Measurements from ENCODE around the gene MSI2.

MSI2 gene

DNA sequence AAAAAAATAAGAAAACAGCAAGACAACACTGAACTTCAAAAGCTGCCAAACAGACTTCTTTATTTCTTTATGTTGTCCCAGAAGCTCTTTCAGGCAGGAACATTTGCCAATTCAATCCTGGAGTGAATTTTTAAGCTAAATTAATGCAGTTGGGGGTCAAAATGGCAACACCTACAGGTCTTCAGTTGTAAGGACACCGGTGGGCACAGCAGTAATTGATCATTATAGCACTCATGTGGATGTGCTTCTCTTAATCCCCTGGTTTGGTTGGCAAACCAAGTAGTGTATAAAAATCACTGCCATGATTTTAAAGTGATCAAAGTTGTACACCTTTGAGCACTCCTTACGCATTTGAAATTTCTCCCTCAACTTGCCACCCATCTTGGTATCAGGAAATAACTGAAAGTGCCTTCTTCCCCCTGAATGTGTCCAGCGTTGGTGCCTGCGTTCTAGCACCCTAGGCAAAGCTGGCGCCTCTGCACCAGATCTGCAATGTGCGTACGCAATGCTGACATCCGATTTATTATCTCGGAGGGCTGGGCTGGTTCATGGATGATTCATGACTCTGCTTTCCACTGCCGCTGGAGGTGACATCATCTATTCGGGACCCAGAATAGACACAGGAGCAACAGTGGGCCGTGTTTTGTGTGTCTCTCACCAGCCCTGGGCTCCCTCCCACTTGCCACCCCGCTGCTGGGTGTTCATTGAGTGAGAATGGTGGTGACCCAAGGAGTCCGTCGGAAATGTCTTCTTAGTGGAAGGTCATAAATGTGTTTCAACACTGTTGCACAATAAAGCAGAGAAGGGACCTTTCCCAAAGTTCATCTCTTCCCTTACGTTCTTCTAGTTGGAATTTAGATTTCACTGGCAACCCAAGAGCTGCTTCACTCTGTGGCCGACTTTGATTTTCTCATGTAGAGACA, 285.4 kb downstream of the MSI2 start:
- DNase-seq (ENCODE audit: low spot score): peak; percentile 52

DNA sequence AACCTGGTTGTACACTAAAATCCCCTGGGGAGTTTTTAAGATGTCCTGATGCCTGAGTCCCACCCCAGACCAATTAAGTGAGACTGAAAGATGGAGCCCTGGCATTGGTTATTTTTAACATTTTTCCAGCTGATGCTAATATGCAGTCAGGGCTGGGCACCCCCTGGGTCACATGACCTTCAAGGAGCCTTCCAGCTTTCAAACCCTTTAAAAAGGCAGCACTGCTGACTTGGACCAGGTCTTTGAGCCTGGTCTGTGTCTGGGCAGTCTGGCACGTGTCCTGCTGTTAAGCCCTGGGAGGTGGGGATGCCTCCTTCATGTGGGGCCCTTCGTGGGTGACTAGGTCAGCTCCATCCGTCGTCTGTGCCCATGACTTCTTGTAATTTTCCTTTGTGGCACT, 286.2 kb downstream of the MSI2 start:
- no peak for DNase-seq (ENCODE audit: low spot score)

GRCh38 chr17:57543230-57543629, 286.9 kb downstream of the MSI2 start:
- no peak for DNase-seq (ENCODE audit: low spot score)

DNA sequence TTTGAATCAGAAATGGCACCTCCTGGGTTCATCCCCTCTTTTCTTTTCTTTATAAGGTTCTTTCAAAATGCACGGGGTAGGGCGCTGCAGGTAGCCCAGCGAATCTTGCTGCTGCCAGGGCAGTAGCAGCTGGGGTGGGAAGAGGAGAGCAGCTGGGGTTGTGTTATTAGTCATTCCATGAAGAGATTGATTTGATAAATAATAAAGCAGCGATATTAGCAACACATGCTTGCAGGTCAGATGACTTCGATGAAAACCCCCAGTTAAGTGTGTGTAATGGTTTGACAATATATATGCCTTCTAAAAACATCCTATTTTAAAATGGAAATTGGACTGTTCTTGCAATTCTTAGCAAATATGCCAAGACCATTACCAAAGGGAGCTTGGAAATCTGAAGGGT, 288.1 kb downstream of the MSI2 start:
- no peak for DNase-seq (ENCODE audit: low spot score)

DNA sequence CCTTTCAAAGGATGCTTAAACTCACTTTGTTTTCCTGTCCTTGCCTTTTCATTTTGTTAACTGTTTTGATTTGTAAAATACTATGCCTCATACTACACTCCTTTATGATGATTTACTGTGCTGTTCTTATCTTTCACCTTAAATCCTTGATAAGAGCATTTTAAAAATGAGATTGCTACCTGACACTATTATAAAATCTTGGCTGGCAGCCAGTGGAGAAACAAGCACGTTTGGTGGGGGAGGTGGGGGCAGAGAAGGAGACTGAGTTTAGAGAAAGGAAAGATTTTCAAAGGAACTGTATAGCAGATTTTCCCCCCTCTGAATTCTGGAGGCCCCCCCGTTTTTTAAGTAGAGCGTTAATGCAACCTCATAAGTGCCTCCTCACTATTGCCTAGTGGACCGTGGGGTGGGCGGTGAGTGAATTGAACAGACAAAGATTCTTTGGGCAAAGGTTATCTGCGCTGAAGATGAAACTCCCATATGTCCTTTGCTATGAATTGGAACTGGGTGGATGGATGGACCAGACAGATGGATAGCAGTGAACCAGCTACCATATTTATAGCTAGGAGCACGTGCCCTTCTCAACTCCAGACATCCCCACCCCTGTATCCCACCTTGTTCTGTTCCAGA, 288.6 kb downstream of the MSI2 start:
- no peak for DNase-seq (ENCODE audit: low spot score)

DNA sequence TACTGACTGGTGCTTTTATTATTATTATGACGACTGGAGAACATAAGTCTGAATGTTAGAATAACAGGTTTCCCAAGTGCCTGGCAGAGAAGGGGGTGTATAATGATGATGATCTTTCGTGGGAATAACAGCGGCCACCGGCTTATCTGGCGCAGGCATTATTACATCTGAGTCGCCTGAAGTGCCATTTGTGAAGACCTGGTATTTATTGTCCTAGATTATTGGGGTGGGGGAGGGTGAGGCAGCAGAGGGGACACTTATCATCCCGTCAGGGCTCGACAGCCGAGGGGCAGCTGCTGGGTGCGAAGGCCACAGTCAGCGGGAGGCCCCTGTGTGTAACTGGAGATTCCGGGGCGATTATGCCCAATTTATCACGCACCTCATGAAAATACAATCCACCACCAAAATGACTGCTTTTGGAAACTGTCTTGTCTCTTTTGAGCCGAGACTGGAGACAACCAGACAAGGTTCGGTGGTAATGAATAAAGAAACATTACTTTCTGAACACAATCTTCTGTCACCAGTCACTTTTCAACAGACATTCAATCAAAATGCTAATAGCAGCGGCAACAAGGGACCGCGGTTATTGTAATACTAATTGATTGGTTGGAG, 289.5 kb downstream of the MSI2 start:
- DNase-seq (ENCODE audit: low spot score): no peak

- no peak for DNase-seq (ENCODE audit: low spot score)
These were observed 292.4 kb downstream of the MSI2 start for GRCh38 chr17:57548421-57549410.

GRCh38 chr17:57549468-57549867, 293.1 kb downstream of the MSI2 start:
- DNase-seq (ENCODE audit: low spot score): no peak

DNA sequence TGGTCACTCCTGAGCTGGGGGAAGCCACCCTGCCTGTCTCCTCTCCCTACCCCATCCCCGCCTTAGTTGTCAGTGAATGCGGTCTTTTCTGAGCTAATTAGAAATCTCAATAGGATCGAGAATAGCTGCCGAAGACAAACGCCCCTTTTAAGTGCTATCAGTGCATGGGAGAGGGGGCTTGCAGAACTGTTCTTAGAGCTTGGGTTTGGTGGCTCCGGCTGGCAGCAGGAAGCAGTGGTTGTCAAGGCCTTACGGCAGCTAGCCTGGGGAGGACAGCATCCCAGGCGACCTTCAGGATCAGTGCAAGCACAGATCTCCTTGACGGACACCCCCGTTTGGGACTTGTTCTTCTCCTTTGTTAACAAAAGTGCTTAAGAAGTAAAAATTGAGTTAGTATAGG, 293.7 kb downstream of the MSI2 start:
- no peak for DNase-seq (ENCODE audit: low spot score)

- DNase-seq (ENCODE audit: low spot score): no peak
These were observed 294.5 kb downstream of the MSI2 start for GRCh38 chr17:57550668-57551315.

- no peak for DNase-seq (ENCODE audit: low spot score)
These were observed 295.2 kb downstream of the MSI2 start for GRCh38 chr17:57551321-57552079.

DNA sequence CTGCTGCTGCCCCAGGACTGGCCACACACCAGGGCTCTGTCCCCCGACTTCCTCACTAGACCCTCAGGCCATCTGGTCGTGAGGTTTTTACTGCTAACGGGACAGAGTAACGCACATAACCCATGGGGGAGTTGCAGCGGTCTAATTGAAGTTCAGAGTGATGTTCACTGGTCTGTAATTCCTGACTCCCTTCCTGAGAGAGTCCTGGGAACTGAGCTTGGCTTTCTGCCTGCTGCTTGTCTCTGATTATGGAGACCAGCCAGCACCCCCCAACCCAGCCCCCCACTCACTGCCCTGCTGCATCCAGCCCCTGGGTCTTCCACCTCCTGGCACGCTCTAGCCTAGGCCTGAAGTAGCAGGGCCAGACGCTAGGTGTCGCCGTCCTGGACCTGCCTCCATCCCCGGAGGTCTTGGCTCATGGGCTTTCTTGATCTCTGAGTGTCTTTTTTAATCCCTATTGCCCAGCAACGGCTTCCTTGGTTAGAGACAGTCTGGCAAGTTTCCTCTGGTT, 295.8 kb downstream of the MSI2 start:
- peak; percentile 38 for DNase-seq (ENCODE audit: low spot score)

DNA sequence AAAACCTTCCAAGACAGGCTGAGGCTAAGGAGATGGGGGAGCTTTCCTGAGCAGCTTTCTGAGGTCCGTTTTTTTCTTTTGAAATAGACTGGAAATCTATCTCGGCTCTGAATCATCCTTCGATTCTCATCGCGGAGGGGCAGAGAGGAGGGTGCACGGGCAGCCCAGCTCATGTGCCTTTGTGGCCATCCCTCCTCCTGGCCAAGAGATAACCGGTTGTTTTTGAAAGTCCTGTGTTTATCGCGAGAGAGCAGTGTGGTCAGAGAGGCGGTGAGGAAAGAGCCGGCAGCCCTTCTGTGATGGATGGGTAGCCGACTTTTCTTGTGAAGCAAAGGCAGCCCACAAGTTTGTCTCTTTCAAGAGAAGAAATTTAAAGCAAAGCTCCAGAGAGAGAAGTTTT, 297.2 kb downstream of the MSI2 start:
- DNase-seq (ENCODE audit: low spot score): no peak

GRCh38 chr17:57553991-57554825, 297.9 kb downstream of the MSI2 start:
- no peak for DNase-seq (ENCODE audit: low spot score)

DNA sequence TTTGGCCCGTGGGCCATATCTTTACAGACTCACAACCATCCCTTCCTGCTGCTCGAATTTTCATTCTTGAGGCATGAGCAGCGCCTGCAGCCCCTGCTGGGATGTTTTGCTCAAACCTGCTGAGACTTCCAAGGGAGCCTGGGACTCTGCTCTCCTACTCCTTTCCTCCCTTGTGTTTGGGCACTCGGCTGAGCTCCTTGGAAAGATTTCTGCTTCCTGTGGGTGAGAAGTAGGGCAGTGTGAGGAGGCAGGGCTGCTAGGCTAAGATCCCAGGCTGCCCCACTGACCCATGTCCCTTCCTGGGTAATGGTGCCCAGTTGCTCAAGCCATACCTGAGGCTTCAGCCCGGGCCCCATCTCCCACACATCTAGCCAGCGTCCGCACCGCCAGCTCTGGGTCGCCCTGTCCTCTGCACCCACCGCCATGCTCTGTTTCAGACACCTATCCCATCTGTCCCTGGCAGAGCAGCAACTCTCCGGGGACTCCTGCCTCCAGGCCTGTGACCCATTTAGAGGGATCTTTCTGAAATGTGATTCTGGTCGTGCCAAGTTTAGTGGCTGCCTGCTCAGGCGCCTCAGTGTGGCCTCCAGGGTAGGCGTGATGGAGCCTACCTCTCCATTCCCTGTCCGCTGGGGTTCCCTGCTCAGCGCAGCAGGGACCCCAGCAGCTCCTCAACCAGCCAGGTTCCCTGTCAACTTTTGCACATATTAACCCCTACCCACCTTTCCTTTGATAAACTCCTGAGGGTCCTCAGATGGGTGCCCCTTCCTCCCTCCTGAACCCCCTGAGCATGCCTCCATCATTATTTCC, 298.7 kb downstream of the MSI2 start:
- peak; percentile 68 for DNase-seq (ENCODE audit: low spot score)

DNA sequence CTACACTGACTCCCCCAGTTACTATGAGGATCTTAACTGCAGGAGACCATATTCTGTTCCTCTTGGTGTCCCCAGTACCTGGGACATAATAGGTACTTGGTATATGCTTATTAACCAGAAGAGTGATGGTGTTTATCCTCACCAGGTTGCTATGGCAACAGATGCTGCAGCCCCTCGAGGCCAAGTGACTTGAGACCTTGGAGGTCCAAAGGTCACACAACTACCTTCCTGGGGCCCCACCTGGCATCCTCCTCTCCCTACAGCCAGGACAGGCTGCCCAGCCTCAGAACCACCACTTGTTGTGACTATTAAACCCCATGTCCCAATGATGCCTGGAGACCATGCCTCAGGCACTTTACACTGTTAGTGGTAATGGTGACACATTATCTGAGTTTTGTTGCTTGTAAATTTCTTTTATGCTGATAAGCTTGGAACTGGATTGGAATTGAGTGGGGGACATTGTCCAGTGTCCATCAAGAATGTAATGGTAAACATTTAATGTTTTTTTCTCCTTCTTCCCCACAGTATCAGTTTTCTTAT, 299.4 kb downstream of the MSI2 start:
- no peak for DNase-seq (ENCODE audit: low spot score)

- DNase-seq (ENCODE audit: low spot score): no peak
These were observed 300.0 kb downstream of the MSI2 start for GRCh38 chr17:57556320-57556719.

DNA sequence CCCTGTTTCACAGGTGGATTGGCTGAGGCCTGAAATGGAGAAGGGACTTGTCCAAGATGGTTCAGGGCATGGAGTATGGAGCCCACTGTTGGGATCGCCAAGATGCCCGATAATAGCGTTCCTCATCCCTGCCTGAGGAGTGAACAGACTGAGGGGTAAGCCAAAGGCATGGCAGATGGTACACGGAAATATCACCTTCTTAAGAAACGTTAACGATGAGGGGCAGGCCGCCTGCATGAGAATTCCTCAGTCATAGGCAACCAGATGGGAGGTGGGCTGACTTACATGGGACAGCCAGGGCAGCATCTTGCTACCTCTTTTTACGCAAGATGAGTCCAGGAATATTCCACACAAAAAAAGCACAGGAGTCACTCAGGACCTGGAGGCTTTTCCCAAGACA, 300.7 kb downstream of the MSI2 start:
- no peak for DNase-seq (ENCODE audit: low spot score)

Measured in putamen (tissue), 1 donor.